Measurements from ENCODE around the gene GGTLC2.

GRCh38 chr22:22693531-22693884, 49.1 kb downstream of the GGTLC2 start:
- no peak for TF ChIP-seq SPI1 (IDR thresholded peaks at IDR 0.05; ENCODE audit: low read depth, low read length)
- no peak for TF ChIP-seq TAF1 (IDR thresholded peaks at IDR 0.05; ENCODE audit: low read depth, low read length)
- TF ChIP-seq POLR2A (IDR thresholded peaks at IDR 0.05; ENCODE audit: low read depth, low read length) = no peak
- TF ChIP-seq POLR2AphosphoS5 (IDR thresholded peaks at IDR 0.05; ENCODE audit: low read depth, low read length) = no peak
- TF ChIP-seq POU2F2 (IDR thresholded peaks at IDR 0.05; ENCODE audit: low read depth, low read length) = no peak
- TF ChIP-seq PAX5 (IDR thresholded peaks at IDR 0.05; ENCODE audit: insufficient read depth, low read length, severe bottlenecking) = no peak

Measured in GM12891 (cell line).